ENCODE measurements around the gene MYO15A. TPM values are rescaled to one million over a fixed set of nuclear protein-coding genes. Genes with fewer than 3 reads are reported as not detected.

Gene MYO15A
- total RNA-seq (2021; ENCODE audit: unreplicated experiment) (0.36 TPM), Bru-seq, nascent RNA (percentile 15 among the genes with signal in this experiment), BruChase-seq, experiment 1, labeled RNA remaining after a 2-hour chase (percentile 17 among the genes with signal in this experiment), BruChase-seq, experiment 2, labeled RNA remaining after a 6-hour chase (percentile 12 among the genes with signal in this experiment)
- 0.73 TPM for polyA plus RNA-seq (2012; ENCODE audit: insufficient read length)
- long read RNA-seq, partial matches to known transcripts, result 1 of 2 reads
- long read RNA-seq, other reads (novel, unspliced or antisense), result 1 of 2 reads

DNA sequence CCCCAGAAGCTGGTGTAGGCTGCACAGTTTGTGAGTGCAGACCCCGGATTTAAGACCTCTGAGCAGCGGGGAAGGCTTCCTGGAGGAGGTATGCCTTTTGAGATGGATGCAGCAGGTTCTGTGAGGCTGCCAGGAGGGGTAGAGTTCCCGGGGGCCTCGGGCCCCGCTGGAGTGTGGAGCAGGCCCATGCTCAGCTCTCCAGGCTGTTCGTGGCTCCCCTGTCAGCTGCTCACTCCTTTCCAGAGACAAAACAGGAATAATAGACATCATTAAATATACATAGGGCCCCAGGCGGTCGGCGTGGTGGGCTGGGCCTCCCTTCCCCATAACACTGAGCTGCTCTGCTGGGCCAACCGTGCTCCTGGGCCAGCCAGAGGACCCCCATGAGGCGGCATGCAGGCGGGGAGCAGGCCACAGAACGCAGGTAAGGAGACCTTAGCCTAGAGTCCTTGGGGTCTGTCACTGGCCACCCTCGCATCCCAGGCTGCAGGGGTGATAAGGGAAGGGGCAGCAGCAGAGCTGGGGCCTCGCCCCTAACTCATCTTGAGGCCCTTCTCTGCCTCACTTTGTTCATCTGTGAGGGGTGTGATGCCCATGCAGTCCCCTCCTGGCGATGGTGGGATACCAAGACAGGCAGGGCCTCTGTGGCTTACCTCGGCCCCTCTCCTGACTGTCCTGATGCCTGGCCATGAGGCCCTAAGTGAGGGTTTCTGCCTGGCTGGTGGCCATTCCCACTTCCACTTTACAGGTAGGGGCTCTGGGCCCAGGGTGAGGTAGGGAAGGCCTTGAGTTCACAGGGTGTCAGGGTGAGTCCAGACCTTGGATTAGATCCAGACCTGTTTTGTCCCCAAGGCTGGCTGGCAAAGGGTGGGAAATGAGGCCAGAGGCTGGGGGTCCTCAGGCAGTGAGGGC lies at the start of gene MYO15A:
Gene MYO15A, plus strand, starts transcription at position 356 of the 912 bp plus-strand sequence. CDS start 10,045 bp downstream, outside the sequence.
- POLR2A ChIA-PET, result no interaction called here
- H3K36me3 ChIP-seq (ENCODE audit: control insufficient read depth, insufficient read depth, low read length), result no peaks in the 10 kb centered on the region
- ATAC-seq (0 out of 2 replicates have a peak, but pooled peaks have one; percentile 17), DNase-seq (ENCODE audit: low read depth, low spot score) (no peak)
- in situ Hi-C loops (cut with HindIII; ENCODE audit: low pct_unique_long_range_greater_than_20kb, low sequenced_read_pairs), result no loop called here
- H3K9me3 ChIP-seq (ENCODE audit: control insufficient read depth, insufficient read depth, low read depth, low read length), result no peaks in the 10 kb centered on the region
- intact Hi-C loops (cut with micrococcal nuclease; ENCODE audit: unreplicated experiment), result no loop called here
- CTCF ChIA-PET, result no interaction called here
- TF ChIP-seq POLR2AphosphoS5 (IDR thresholded peaks at IDR 0.05; ENCODE audit: low read depth, low read length) (no peak; the same call in 1 of the 2 replicates), TCF7L2 (IDR thresholded peaks at IDR 0.05; ENCODE audit: low read depth, low read length) (no peak), CTCF (IDR thresholded peaks at IDR 0.05) (no peak), SIN3A (IDR thresholded peaks at IDR 0.05; ENCODE audit: borderline replicate concordance, insufficient read depth, low read depth, low read length) (no peak)
- TF ChIP-seq, protein P1, sequence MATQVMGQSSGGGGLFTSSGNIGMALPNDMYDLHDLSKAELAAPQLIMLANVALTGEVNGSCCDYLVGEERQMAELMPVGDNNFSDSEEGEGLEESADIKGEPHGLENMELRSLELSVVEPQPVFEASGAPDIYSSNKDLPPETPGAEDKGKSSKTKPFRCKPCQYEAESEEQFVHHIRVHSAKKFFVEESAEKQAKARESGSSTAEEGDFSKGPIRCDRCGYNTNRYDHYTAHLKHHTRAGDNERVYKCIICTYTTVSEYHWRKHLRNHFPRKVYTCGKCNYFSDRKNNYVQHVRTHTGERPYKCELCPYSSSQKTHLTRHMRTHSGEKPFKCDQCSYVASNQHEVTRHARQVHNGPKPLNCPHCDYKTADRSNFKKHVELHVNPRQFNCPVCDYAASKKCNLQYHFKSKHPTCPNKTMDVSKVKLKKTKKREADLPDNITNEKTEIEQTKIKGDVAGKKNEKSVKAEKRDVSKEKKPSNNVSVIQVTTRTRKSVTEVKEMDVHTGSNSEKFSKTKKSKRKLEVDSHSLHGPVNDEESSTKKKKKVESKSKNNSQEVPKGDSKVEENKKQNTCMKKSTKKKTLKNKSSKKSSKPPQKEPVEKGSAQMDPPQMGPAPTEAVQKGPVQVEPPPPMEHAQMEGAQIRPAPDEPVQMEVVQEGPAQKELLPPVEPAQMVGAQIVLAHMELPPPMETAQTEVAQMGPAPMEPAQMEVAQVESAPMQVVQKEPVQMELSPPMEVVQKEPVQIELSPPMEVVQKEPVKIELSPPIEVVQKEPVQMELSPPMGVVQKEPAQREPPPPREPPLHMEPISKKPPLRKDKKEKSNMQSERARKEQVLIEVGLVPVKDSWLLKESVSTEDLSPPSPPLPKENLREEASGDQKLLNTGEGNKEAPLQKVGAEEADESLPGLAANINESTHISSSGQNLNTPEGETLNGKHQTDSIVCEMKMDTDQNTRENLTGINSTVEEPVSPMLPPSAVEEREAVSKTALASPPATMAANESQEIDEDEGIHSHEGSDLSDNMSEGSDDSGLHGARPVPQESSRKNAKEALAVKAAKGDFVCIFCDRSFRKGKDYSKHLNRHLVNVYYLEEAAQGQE (IDR thresholded peaks at IDR 0.05; ENCODE audit: insufficient read depth in 1 of 2, low read depth in 2 of 2, low read length in 1 of 2), result no peak
- H3K4me3 ChIP-seq (ENCODE audit: low read depth in 2 of 2, low read length in 2 of 2), result no peak within 1 kb of the TSS
- H3K4me1 ChIP-seq (ENCODE audit: control insufficient read depth, insufficient read depth, low read length), result no peaks in the 10 kb centered on the region
- no peak within 1 kb of the TSS for H3K27ac ChIP-seq (ENCODE audit: low read length)
- BruUV-seq (replicated peaks), result no TSS peak
- no peaks in the 10 kb centered on the region for H3K27me3 ChIP-seq (ENCODE audit: control insufficient read depth, insufficient read depth, low read length)

DNA sequence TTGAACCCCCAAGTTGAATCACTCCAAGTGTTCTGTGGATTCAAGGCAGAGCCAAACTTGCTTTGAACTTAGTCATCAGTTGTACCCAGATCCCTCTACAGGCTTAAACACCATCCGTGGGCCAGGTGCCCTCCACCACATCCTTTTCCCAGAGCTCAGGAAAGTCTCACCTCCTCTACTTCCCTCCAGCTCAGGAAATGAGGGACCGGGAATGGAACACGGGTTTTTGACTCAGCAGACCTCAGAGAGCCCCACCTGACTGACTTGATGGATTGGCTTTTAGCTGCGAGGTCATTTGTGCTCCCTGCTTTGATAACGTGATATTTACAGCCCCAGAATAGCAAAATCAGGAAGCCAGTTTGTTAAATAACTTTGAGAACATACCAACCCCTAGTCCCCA lies 49.3 kb upstream of the MYO15A start:
- POLR2A ChIA-PET, result interaction anchor here (0.6 kb wide), 1 partner anchor 124 kb away, joined by 3 read pairs; no protein-coding TSS in a partner anchor
- no peak overlapping the region for H3K27ac ChIP-seq (ENCODE audit: low read length)
- TF ChIP-seq POLR2AphosphoS5 (IDR thresholded peaks at IDR 0.05; ENCODE audit: low read depth, low read length), result no peak
- TF ChIP-seq CTCF (IDR thresholded peaks at IDR 0.05), result no peak
- no peak for TF ChIP-seq SIN3A (IDR thresholded peaks at IDR 0.05; ENCODE audit: borderline replicate concordance, insufficient read depth, low read depth, low read length)
- TF ChIP-seq, protein P1 (IDR thresholded peaks at IDR 0.05; ENCODE audit: insufficient read depth in 1 of 2, low read depth in 2 of 2, low read length in 1 of 2), result no peak
- TF ChIP-seq TCF7L2 (IDR thresholded peaks at IDR 0.05; ENCODE audit: low read depth, low read length), result no peak
- no peak overlapping the region for H3K4me3 ChIP-seq (ENCODE audit: low read depth in 2 of 2, low read length in 2 of 2)
- peaks cover 7% of the 10 kb centered on the region for H3K36me3 ChIP-seq (ENCODE audit: control insufficient read depth, insufficient read depth, low read length)
- CTCF ChIA-PET, result no interaction called here
- in situ Hi-C loops (cut with HindIII; ENCODE audit: low pct_unique_long_range_greater_than_20kb, low sequenced_read_pairs) (no loop called here), intact Hi-C loops (cut with micrococcal nuclease; ENCODE audit: unreplicated experiment) (no loop called here)
- H3K9me3 ChIP-seq (ENCODE audit: control insufficient read depth, insufficient read depth, low read depth, low read length), result no peaks in the 10 kb centered on the region
- no TSS peak for BruUV-seq (replicated peaks)
- DNase-seq (ENCODE audit: low read depth, low spot score), result no peak
- no peak for ATAC-seq
- H3K27me3 ChIP-seq (ENCODE audit: control insufficient read depth, insufficient read depth, low read length), result no peaks in the 10 kb centered on the region
- H3K4me1 ChIP-seq (ENCODE audit: control insufficient read depth, insufficient read depth, low read length), result no peaks in the 10 kb centered on the region

All from Panc1 (cell line).